Occipital lobe (tissue), 2 donors: ENCODE results near the gene CACTIN. TPM values are rescaled to one million over a fixed set of nuclear protein-coding genes. Genes with fewer than 3 reads are reported as not detected.
"Not testable (repeated sequence)": the region's sequence is repeated elsewhere in the genome, so short reads cannot be mapped to it uniquely, and the experiment has no call there.

Experiments used
- DNase-seq: peaks from one replicate; lab custom pipeline; 2025; lab: John Stamatoyannopoulos, UW
- total RNA-seq: library from RNA; depleted of rRNA; stranded (reverse); fragments of >200 nt; gene quantifications from one replicate; pipeline ENCODE4 v1.2.3, GENCODE V29; 2014

The CACTIN gene
- 19.8 TPM for total RNA-seq

GRCh38 chr19:3626473-3627350, at the start of gene CACTIN:
Gene CACTIN, minus strand, starts transcription at chr19:3626790. Its CDS starts 28 bp downstream, at chr19:3626762.
- peak; percentile 97 for DNase-seq

DNA sequence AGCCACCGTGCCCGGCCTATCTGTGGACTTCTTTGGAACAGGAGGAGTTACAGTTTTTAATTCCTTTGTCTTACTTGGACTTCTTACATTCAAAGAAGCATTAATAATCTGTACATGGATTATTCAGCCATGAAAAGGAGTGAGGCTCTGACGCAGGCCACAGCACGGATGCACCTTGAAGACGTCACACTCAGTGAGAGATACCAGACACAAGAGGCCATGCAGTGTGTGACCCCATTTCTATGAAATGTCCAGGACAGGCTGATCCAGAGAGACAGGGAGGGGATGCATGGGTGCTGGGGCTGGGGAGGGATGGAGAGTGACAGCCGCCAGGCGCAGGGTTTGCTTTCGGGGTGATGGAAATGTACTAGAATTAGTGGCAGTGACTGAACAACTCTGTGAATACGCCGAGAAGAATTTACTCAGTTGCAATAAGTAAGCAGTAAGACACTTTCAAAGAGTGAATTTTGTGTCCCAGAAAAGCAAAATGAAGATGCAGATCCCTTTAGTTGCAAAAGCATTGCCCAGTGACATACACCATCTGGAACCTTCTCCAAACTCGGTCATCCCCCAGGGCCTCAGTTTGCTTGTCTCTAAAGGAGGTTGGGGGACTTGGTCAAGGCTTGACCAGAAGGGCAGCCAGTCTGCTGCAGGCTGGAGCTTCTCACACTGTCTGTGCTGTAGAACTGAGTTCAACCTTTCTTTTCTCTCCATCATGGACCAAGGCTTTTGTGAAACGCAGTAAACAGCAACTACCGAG, 48.4 kb upstream of the CACTIN start:
- no peak for DNase-seq

DNA sequence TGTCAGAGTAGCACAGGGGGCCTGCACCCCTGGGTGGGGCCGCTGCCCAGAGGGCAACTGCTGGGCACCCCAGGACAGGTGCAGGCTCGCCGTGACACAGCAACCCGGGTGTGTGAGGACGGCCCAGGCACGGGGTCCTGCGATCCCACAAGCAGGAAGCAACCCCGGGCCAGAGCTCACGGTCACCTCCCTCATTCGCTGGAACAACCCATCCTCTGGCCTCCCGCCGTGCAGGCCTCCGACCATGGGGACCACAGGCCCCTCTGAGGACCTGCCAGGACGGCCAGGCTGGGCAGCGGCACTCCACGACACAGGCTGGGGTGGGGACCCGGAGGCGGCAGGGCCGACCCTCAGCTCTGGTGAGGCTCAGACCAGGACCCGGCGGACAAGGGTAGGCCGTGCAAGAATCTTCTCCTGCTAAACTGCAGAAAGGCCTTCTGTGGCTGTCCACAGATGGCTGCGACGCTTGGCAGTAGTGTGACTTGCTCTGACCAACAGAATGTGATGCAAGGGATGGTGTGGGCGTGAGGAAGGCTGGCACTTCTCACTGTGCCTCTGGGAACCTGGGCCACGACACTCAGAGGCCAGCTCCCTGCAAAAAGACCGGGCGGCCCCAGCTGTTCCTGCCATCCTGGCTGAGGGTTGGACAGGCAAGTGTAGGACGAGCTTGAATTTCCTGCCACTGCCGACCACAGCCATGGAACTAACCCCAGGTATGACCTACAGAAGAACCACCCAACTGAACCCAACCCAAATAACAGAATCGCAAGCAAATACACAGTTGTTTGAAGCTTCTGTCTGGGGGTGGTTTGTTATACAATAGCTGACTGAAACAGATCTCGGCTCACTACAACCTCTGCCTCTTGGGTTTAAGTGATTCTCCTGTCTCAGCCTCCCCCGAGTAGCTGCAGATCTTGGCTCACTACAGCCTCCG, 47.2 kb upstream of the CACTIN start:
- no peak for DNase-seq

DNA sequence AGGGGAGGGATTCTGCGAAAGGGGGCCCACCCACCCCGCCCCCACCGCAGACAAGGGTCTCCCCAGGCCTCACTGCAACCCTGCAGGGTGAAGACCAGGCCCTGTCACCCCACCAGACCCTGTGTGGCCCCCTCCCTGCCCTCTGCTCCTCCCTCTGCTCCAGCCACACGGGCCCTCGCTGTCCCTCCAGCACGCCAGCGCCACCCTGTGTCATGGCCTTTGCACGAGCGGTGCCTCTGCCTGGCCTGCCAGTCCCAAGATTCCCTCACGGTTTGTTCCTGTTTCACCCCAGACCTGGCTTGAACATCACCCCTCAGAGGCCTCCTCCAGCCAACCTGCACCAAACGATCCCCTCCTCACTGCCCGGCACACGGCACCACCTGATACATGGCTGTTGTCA, 46.4 kb upstream of the CACTIN start:
- no peak for DNase-seq

- no peak for DNase-seq
Observed at GRCh38 chr19:3672575-3672948, 46.0 kb upstream of the CACTIN start.

DNA sequence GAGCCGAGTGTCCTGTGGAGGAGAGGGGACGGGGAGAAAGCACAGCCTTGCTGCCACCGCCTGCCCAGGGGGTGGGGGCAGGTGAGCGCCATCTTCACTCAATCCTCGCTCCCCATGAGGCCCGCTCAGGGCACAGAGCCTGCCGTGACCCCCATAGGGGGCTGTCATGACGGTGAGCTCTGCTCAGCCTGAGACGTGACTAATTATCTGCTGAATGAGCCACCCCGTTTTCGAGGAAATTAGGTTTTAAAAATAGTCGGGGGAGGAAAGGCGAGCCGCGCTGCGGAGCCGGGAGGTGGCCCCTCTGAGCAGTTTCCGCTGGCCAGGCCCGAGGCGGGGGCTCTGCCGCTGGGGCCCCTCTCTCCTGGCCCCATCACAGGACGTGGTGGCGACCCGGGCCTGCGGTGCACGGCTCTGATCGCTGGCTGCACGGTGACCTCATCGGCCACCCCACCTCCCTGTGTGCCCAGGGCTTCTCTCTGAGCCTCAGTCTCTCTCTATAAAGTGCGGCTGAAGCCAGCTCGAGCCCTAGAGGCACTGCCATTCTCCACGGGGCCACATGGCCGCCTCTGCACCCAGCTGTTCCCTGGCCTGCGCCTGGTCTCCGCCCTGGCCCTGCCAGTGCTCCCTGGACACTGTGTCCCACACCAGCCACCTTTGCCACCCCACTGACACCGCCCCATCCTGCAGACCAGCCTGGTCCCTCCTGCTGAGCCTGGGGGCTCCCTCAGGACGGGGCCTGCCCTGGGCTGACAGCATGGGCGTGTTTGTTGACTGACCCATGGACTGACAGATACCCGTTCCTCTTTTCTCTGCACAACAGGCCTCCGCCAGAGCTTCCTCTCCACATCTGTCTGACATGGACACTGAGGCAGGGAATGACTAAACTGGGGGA, 45.3 kb upstream of the CACTIN start:
- no peak for DNase-seq

GRCh38 chr19:3670796-3671679, 44.4 kb upstream of the CACTIN start:
- no peak for DNase-seq

DNA sequence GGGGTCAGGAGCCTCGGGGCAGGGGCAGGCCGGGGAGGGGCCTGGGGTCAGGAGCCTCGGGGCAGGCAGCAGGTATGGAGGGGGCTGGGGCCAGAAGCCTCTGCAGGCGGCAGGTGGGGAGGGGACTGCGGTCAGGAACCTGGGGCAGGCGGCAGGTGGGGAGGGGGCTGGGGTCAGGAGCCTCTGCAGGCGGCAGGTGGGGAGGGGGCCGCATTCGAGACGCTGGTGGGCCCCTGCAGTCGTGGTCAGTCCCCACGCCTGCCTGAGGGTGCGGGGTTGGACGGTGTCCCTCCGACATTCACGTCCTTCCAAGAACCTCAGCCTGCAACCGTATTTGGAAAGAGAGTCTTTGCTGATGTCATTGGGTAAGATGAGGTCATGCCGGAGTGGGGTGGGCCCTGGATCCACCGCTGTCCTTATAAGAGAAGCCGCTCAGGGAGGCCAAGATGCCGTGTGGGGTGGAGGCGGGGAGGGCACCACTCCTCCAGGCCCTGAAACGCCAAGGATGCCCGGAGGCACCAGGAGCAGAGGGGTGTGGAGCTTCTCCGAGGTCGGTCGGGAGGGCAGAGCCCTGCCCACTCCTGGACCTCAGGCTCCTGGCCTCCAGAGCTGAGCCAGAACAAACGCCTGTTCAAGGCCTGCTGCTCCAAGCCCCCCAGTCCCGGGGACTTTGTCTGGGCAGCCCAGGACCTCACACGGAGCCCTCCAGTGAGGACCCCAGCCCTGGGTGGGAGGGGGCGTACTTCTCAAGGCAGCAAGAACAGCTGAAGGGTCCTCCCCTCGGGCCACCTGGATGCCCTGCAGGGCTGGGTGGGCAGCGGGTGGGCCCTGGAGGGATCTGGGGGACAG, 43.6 kb upstream of the CACTIN start:
- DNase-seq, result no peak

DNA sequence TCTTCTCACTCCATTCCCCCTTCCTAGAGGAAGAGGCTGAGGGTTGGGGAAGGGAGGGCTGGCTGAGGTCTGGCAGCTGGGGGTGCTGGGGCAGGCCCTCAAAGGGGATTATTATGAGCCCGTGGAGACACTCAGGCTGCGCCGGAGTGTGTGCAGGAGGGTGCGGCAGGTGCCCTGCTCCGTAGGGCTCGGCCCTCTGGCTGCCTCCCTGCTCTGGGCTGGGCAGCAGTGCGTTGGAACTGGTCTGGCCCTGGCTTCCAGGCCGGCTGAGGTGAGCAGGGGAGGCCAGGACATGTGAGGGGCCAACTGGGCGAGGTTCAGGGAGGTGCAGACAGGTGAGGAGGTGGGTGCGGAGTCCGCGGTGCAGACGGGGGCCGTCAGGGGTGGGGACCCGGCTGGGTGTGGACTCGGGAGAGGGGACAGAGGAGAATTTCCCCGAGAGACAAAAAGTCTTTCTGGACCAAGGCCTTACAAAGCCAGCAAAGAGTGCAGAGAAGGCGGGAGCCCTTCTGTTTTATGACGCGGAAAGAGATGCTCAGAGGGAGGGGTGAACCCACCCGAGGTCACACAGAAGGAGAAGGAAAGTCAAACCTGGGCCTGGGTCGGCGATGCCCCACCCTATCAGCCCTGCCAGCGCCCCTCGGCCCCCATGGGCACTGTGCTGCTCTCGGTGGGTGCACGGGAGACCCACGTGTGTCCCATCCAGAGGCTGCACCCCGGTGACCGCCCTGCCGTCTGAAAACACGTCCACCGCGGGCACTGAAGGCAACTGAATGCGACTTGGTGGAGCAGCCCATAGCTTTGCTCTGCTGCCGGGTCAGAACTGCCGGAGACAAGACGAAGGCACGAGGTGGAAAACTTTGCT, 42.7 kb upstream of the CACTIN start:
- DNase-seq, result no peak

GRCh38 chr19:3668331-3669081, 41.9 kb upstream of the CACTIN start:
- peak; percentile 31 for DNase-seq

DNA sequence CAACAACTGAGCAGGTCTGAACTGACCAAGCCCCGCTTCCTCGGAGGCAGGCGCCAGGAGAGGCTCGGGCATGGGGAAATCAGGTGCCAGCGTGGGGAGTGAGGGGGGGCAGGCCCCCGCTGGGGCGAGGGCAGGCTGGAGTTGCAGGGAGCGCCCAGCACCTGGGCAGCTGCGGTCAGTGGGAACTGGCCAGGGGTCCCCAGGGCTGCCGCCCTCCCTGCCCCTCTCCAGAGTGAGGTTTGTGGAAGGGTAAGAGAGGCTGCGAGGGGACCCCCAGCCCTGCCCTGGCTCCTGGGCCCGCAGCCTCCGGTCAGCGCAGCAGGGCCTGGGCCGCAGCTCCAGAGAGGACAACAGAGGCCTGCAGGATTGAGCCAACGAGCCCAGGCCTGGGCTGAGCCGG, 41.2 kb upstream of the CACTIN start:
- no peak for DNase-seq

DNA sequence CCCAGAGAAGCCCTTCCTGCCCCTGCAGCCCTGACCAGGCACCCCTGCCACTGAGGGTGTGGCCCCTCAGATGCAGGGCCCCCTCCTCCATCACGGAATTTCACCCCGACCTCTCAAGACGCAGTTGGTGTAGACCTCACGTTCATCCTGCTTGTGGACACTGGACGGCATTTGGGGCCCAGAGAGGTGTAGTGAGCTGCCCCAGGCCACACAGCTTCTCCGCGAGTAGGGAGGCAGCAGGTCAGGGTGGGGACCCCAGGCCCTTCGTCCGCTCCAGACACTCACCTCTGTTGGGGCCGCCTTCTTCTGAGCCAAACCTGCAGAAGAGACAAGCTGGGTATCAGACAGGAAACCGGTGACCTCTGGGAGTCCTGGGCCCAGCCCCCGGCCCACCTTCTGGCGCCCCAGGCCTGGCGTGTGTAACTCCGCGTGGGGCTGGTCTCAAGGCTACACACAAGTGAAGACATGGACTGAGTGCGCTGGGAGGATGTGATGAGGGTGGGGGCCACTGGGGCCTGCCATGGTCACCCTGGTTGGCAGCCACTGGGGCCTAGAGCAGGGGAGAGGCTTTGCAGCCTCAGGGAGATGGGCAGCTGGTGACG, 40.5 kb upstream of the CACTIN start:
- DNase-seq, result no peak

DNA sequence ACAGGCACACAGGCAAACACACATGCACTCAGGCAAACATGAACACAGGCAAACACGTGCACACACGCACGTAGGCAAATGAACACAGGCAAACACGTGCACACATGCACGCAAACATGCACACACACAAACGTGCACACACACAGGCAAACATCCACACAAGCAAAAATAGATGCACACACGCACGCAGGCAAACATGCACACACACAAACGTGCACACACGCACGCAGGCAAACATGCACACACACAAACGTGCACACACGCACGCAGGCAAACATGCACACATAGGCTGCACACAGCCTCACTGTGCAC, 39.9 kb upstream of the CACTIN start:
- not testable (repeated sequence) for DNase-seq

GRCh38 chr19:3665681-3666544, 39.3 kb upstream of the CACTIN start:
- peak; percentile 24 for DNase-seq

GRCh38 chr19:3664879-3665642, 38.5 kb upstream of the CACTIN start:
- DNase-seq, result no peak
